HG03135 (cell line): ENCODE measurements around the gene SLC48A1.

Experiments
- ATAC-seq: cut with Tn5 transposase; IDR thresholded peaks from one replicate; pipeline ENCODE4 v1.9.1; 2021; ENCODE audit warnings: mild to moderate bottlenecking, moderate library complexity; ENCODE audit not compliant: unreplicated experiment

Gene SLC48A1

GRCh38 chr12:47744005-47744651 lies 28.9 kb upstream of the SLC48A1 start:
- ATAC-seq: no peak

GRCh38 chr12:47744778-47745436 lies 28.1 kb upstream of the SLC48A1 start:
- no peak for ATAC-seq

GRCh38 chr12:47745485-47746041 lies 27.5 kb upstream of the SLC48A1 start:
- no peak for ATAC-seq

DNA sequence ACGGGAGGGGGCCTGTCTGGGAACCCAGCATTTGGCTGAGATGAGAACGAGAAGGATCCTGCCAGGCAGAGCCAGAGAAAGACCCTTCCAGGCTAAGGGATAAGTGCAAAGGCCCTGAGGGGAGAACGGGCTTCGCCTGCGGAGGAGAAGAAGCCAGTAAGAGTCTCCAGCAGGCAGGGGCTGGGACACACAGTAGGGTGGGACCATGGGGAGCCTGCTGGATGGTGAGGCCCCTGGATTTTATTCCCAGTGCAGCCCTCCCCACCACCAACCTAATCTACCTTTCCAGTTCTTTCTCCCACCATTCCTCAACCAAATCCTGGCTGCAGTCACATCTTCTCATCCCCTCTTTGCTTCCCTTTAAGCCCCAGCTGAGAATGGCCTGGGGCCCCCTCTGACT lies 27.0 kb upstream of the SLC48A1 start:
- no peak for ATAC-seq

DNA sequence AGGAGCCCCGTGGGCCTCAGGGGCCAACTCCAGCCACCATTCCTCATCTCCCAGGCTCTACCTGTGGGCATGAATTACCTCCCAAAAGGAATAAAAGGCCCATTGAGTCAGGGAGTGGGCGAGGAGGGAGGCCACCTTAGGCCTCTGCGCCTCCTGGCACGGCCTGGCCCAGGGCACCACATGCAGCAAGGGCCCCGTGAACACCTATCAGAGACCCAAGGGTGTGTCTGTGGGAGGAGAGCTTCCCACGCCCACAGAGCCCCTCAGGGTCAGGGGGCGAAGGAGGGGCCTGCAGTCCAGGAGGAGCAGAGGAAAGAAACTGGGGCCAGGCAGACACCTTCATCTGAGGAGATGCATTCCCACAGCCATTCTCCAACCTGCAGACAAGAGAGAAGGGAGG lies 26.5 kb upstream of the SLC48A1 start:
- ATAC-seq: no peak

- no peak for ATAC-seq
Observed at GRCh38 chr12:47747126-47747525, 25.9 kb upstream of the SLC48A1 start.

DNA sequence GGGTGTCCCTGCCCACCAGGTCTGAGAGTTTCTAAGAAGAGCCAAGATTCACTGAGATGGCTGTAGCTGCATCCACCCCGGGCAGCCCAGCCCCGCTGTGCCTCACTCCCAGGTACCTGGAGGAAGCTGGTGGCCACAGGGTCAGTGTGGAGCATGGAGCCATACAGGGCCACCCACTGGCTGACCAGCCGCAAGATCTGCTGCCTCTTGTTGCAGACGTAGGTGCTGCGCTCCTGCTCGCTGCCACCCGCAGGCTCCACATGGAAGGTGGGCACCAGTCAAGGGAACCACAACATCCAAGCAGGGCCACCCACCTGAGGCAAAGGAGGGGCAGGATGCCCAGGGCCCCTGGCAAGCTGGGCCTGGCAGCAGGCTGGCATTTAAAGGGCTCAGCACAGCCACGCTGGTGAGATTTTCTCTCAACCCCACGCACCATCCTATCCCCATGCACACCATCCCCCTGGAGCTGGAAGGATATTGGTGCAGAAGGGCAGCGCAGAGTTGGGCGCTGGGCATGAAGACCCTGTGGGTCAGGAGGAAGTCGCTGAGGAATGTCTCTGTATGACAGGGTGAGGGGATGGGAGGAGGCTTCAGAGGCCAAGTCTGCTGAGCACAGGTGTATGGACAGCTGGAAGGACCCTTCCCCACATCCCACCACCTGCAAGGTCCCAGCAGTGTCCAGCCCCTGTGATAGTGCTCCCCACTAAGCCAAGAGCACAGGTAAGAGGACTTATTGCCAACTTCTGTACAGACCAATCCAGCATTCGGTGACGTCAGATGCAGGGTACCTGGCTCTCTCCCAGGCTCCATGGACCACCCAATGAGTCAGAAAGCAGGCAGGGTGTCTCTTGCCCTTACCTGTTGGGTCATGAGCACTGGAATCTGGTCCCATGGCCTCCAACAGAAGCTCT lies 25.2 kb upstream of the SLC48A1 start:
- ATAC-seq: no peak

- no peak for ATAC-seq
Observed at GRCh38 chr12:47748507-47748828, 24.6 kb upstream of the SLC48A1 start.

DNA sequence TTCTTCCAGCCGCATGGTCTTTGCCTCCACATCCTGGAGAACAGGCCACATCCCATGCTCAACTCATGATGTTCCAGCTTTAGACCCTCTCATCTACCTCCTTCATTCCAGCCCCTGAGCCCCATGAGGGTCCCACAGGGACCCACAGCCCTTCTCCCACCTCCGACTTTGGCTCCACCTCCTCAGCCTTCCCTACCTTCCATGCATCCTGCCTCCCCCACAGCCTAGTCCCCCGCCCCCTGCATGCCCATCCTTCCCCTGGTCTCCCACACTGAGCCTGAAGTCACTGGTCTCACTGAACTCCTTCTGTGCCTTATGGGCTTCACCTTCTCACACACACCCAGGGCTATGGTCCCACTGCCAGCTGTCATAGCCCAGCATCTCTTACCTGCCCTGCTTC lies 24.1 kb upstream of the SLC48A1 start:
- no peak for ATAC-seq

DNA sequence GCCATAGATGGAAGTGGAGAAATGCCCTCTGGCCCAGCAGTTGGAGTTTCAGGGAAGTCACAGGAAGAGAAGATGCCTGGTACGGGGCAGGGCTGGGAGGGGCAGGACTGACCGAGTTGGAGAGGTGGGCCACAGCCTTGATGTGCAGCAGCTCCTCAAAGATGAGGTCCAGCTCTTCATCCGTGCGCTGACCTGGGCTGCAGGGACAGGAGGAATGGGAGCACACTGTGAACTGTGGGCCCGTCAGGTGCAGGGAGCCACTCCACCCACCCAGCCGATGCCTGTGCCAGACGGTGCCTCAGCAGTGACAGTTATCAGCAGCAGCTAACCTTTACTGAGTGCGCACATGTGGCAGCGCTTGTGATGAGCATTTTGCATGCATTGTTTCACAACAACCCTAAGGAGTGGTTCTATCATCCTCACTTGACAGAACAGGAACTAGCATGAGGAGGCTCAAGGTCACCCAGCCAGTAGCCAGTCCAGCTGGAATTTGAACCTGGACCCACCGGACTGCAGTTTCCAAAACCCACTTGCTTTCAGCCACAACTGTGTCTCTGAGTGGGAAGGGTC lies 22.7 kb upstream of the SLC48A1 start:
- no peak for ATAC-seq

GRCh38 chr12:47750916-47751470 lies 22.0 kb upstream of the SLC48A1 start:
- ATAC-seq: no peak

GRCh38 chr12:47751561-47751960 lies 21.5 kb upstream of the SLC48A1 start:
- ATAC-seq: no peak

GRCh38 chr12:47752121-47752520 lies 20.9 kb upstream of the SLC48A1 start:
- no peak for ATAC-seq

- ATAC-seq: no peak
Observed at GRCh38 chr12:47752552-47752951, 20.5 kb upstream of the SLC48A1 start.

- ATAC-seq: no peak
Observed at GRCh38 chr12:47753021-47754001, 19.7 kb upstream of the SLC48A1 start.

DNA sequence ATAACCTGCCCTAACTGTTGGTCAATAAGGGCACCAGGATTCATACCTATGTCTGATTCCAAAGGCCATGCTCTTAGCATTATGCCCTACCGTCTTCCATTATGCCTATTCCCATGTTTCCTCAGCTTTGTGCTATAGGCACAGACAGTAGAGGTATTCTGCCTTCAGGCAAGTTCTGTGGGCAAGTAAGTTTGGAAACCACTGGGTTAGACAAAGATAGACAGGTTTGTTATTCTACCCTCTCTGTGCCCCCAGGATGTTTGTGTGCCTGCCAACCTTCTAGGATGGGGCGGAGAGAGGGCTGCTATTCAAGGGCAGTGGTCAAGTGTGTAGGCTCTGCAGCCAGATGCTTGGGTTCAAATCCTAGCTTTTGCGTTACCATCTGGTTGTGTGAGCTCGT lies 18.9 kb upstream of the SLC48A1 start:
- no peak for ATAC-seq

DNA sequence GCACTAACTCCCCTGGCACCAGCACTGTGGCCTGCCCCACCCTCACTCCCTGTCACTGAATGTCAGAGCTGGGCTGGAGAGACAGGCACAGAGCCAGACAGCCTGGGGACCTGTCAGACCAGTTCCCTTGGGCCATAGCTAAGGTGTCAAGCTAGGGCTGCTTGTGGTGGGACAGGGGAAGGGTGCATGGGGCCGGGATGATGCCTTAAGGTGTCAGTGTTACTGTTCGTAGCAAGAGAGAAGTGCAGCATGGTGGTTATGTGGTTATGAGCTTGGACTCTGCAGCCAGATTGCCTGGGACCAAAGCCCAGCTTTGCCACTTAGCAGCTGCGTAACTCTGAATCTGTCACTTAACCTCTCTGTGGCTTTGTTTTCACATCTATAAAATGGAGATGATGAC lies 18.2 kb upstream of the SLC48A1 start:
- no peak for ATAC-seq

DNA sequence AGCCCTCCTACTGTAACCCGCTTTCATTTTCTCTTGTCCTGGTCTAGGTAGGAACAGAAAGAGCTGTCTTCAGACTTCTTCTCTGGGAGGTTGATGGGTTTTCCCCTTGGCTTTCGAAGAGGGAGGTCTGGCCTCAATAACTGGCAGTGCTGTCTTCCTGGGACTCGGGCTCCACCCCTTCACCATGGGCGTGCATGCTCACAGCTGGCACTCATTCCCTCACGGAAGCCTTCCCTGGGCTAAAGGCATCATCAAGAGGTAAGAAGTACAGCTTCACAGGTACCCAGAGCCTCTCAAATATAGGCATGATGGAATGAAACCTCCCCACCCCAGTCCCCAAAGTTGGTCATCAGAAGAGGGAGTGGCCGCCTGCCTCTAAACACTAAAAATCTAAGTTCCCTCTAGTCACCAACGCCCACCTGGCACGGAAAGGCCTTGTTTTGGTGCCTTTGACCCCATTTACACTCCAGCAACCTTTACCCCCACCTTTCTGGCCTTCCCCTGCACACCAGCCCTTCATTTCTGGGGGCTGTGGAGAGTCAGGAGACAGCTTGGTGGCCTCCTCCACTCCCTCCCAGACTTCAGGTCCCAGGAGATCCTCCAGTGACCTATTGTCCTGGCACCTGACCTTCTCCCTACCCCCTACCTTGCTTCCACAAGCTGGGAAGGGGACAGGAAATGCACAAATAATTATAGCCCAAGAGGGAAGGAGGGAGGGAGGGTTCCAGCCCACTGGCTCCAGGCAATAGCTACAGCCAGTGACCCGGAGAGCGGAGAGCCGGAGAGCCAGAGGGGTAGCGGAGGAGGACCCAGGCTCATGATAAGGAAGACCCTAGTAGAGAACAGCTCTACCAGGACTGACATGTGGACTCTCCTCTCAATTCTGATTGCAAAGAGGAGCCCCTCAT lies 17.1 kb upstream of the SLC48A1 start:
- ATAC-seq: peak; percentile 58

DNA sequence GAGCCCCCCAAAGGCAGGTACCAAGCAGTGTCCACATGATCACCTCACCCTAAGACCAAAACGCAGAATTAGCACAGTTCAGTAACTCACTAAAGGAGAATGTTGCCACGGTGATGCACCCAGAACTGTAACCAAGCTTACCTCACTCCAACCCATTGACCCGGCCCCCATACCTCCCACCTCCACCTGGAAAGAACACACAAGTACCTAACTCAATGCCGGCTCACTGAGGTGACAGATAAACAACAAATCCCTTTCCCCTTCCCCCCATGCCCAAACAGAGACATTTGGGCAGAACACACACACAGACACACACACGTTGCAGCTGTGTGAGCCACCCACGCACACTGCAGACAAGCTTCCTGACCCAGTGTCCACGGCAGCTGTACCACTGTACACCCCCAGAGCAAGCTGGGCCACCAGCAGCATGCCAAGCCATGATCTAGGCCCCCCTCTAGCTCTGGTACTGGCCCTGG lies 15.6 kb upstream of the SLC48A1 start:
- no peak for ATAC-seq
